OCI-LY1 (cell line): ENCODE data around the gene KRT35.

Experiments
- H2AFZ ChIP-seq: fragments of 200-600 bp; sonication (generic), shearing (Covaris generic); 2 replicates; pipeline ENCODE4 v1.6.0; 2014; ENCODE audit warnings: antibody characterized with exemption, mild to moderate bottlenecking, low read length
- H3F3A ChIP-seq: fragments of 200-600 bp; sonication (generic), shearing (Covaris generic); 2 replicates; pipeline ENCODE4 v1.6.0; 2014; ENCODE audit warnings: mild to moderate bottlenecking, antibody characterized with exemption, low read length, moderate library complexity; ENCODE audit not compliant: insufficient read depth
- H3K27ac ChIP-seq: fragments of 200-600 bp; sonication (generic); 2 replicates; pipeline ENCODE4 v1.5.1; 2014; ENCODE audit warnings: low read length, mixed run types, mild to moderate bottlenecking, low read depth; ENCODE audit not compliant: poor library complexity, severe bottlenecking
- H3K27me3 ChIP-seq: fragments of 200-600 bp; sonication (generic); 2 replicates; pipeline ENCODE4 v1.6.0; 2014; ENCODE audit warnings: antibody characterized with exemption, mild to moderate bottlenecking, low read length, moderate library complexity; ENCODE audit not compliant: insufficient read depth
- H3K36me3 ChIP-seq: fragments of 200-600 bp; sonication (generic); 2 replicates; pipeline ENCODE4 v1.6.1; 2014; ENCODE audit warnings: mild to moderate bottlenecking, antibody characterized with exemption, low read length, moderate library complexity, mixed read lengths; ENCODE audit not compliant: insufficient read depth
- H3K4me1 ChIP-seq: fragments of 200-600 bp; sonication (generic); 2 replicates; pipeline ENCODE4 v1.5.1; 2014; ENCODE audit warnings: mild to moderate bottlenecking, low read length, moderate library complexity; ENCODE audit not compliant: insufficient read depth, severe bottlenecking
- H3K4me2 ChIP-seq: fragments of 200-600 bp; sonication (generic), shearing (Covaris generic); 2 replicates; pipeline ENCODE4 v1.6.1; 2014; ENCODE audit warnings: low read length
- H3K4me3 ChIP-seq: fragments of 200-600 bp; sonication (generic); 2 replicates; pipeline ENCODE4 v1.5.1; 2014; ENCODE audit warnings: low read length, low read depth, mild to moderate bottlenecking, mixed read lengths; ENCODE audit not compliant: poor library complexity, severe bottlenecking
- H3K79me2 ChIP-seq: fragments of 200-600 bp; shearing (Covaris generic); 2 replicates; pipeline ENCODE4 v1.6.1; 2016; ENCODE audit warnings: mixed run types, low read length, mixed read lengths; ENCODE audit not compliant: insufficient read depth
- H3K9ac ChIP-seq: fragments of 200-600 bp; sonication (generic), shearing (Covaris generic); 2 replicates; pipeline ENCODE4 v1.6.1; 2014; ENCODE audit warnings: mild to moderate bottlenecking, low read length, mixed read lengths
- H3K9me2 ChIP-seq: fragments of 200-600 bp; sonication (generic), shearing (Covaris generic); 2 replicates; pipeline ENCODE4 v1.6.1; 2014; ENCODE audit warnings: low read depth, mild to moderate bottlenecking, low read length, mixed read lengths
- H3K9me3 ChIP-seq: fragments of 200-600 bp; shearing (Covaris generic); 2 replicates; pipeline ENCODE4 v1.6.1; 2014; ENCODE audit warnings: low read length, mixed read lengths
- H4K20me1 ChIP-seq: fragments of 200-600 bp; sonication (generic), shearing (Covaris generic); 2 replicates; pipeline ENCODE4 v1.6.0; 2016; ENCODE audit warnings: mild to moderate bottlenecking, low read length; ENCODE audit not compliant: insufficient read depth
- EZH2 ChIP-seq: fragments of 200-600 bp; sonication (generic), shearing (Covaris generic); IDR thresholded peaks from 2 replicates; pipeline ENCODE4 v1.8.0; 2017; ENCODE audit warnings: borderline replicate concordance, mixed run types, mild to moderate bottlenecking, antibody characterized with exemption, low read length, moderate library complexity, mixed read lengths
- TF ChIP-seq, protein P1 (sequence below): fragments of 200-600 bp; sonication (generic), shearing (Covaris generic); IDR thresholded peaks from 2 replicates; pipeline ENCODE4 v1.5.1; 2017; ENCODE audit warnings: mild to moderate bottlenecking, antibody characterized with exemption, low read length, moderate library complexity, mixed read lengths

KRT35 gene

GRCh38 chr17:41518789-41519449 lies 38.0 kb upstream of the KRT35 start, which contains the start of gene KRT15:
TSS of gene KRT15 (minus strand) at chr17:41518890. CDS start at chr17:41518827, 63 bp downstream.
- Histone ChIP-seq H3K4me3 (no peak within 1 kb of the TSS), H3K27me3 (0 out of 2 replicates have a peak, but pooled peaks cover 3% of the 10 kb centered on the region), H3K27ac (no peak within 1 kb of the TSS), H3K9me3 (no peaks in the 10 kb centered on the region), H3F3A (no peaks in the 10 kb centered on the region), H3K9ac (no peak within 1 kb of the TSS), H3K4me1 (no peaks in the 10 kb centered on the region), H3K4me2 (no peak within 1 kb of the TSS), H4K20me1 (no peaks in the 10 kb centered on the region), H3K36me3 (no peaks in the 10 kb centered on the region), H2AFZ (no peak within 1 kb of the TSS), H3K79me2 (no peaks in the 10 kb centered on the region), H3K9me2 (no peaks in the 10 kb centered on the region)
- TF ChIP-seq, protein P1, sequence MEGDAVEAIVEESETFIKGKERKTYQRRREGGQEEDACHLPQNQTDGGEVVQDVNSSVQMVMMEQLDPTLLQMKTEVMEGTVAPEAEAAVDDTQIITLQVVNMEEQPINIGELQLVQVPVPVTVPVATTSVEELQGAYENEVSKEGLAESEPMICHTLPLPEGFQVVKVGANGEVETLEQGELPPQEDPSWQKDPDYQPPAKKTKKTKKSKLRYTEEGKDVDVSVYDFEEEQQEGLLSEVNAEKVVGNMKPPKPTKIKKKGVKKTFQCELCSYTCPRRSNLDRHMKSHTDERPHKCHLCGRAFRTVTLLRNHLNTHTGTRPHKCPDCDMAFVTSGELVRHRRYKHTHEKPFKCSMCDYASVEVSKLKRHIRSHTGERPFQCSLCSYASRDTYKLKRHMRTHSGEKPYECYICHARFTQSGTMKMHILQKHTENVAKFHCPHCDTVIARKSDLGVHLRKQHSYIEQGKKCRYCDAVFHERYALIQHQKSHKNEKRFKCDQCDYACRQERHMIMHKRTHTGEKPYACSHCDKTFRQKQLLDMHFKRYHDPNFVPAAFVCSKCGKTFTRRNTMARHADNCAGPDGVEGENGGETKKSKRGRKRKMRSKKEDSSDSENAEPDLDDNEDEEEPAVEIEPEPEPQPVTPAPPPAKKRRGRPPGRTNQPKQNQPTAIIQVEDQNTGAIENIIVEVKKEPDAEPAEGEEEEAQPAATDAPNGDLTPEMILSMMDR: no peak
- no peak for TF ChIP-seq EZH2

DNA sequence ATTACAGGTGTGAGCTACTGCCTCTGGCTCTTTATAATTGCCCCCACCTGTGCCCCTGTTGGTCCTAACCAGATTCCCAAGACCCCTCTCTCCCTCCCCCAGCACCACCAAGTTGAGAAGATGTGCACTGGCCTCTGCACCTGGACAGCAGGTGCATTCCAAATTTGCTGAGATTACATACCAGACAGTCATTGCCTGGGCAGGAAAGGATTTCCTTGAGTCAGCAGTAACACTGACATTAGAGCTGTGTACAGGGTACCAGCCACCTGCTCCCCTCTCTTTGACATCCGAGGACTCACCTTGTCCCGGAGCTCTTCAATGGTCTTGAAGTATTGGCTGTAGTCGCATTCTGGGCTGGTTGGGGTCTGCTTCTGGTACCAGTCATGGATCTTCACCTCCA lies 37.1 kb upstream of the KRT35 start:
- Histone ChIP-seq H2AFZ (no peak overlapping the region), H3K9me2 (no peaks in the 10 kb centered on the region), H3K9ac (no peak overlapping the region), H3K27ac (no peak overlapping the region), H3K4me3 (no peak overlapping the region), H3F3A (no peaks in the 10 kb centered on the region), H3K9me3 (no peaks in the 10 kb centered on the region), H4K20me1 (no peaks in the 10 kb centered on the region), H3K4me2 (no peak overlapping the region), H3K4me1 (no peaks in the 10 kb centered on the region), H3K79me2 (no peaks in the 10 kb centered on the region), H3K36me3 (no peaks in the 10 kb centered on the region), H3K27me3 (0 out of 2 replicates have a peak, but pooled peaks cover 3% of the 10 kb centered on the region)
- TF ChIP-seq, protein P1: no peak
- no peak for TF ChIP-seq EZH2

DNA sequence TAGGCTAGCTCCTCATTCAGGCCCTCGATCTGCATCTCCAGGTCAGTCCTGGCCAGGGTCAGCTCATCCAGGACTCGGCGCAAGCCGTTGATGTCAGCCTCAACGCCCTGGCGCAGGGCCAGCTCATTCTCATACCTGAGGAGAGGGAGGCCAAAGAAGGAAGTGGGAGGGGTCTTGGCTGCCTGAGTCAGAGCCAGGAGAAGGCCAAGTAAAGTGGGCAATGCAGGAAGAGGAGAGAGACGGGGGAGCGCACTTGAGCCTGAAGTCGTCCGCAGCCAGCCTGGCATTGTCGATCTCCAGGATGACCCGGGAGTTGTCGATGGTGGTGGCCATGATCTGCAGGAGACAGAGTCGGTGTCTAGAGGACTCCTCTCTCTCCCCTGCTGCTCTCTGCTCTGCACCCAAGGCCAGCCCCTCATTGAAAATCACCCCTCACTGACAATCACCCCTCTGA lies 35.9 kb upstream of the KRT35 start:
- Histone ChIP-seq H3K4me2 (no peak overlapping the region), H3K79me2 (no peaks in the 10 kb centered on the region), H3K27ac (no peak overlapping the region), H3K9me3 (no peaks in the 10 kb centered on the region), H3K36me3 (no peaks in the 10 kb centered on the region), H3K27me3 (no peaks in the 10 kb centered on the region), H3K9me2 (no peaks in the 10 kb centered on the region), H3K4me3 (no peak overlapping the region), H2AFZ (no peak overlapping the region), H4K20me1 (no peaks in the 10 kb centered on the region), H3F3A (no peaks in the 10 kb centered on the region), H3K9ac (no peak overlapping the region), H3K4me1 (no peaks in the 10 kb centered on the region)
- no peak for TF ChIP-seq EZH2
- TF ChIP-seq, protein P1: no peak
